ENCODE results near the gene PLXND1. TPM values are rescaled to one million over a fixed set of nuclear protein-coding genes. Genes with fewer than 3 reads are reported as not detected.

The PLXND1 gene
- total RNA-seq, 1 donor from 2014 or later: 1.7 TPM

- no peak overlapping the region for H3K27ac Mint-ChIP-seq
- intact Hi-C loops (cut with micrococcal nuclease): no loop called here
- no peak for DNase-seq (ENCODE audit: low spot score)
- no peaks in the 10 kb centered on the region for H3K27me3 Mint-ChIP-seq (ENCODE audit: insufficient read depth)
- no peaks in the 10 kb centered on the region for H3K9me3 Mint-ChIP-seq
- H3K4me3 Mint-ChIP-seq: no peak overlapping the region
- no peaks in the 10 kb centered on the region for H3K36me3 Mint-ChIP-seq (ENCODE audit: low read depth)
- peaks cover 7% of the 10 kb centered on the region for H3K4me1 Mint-ChIP-seq (ENCODE audit: low read depth)
Observed at GRCh38 chr3:129506231-129506742, 100.2 kb downstream of the PLXND1 start.

- H3K27ac Mint-ChIP-seq: no peak overlapping the region
- H3K9me3 Mint-ChIP-seq: no peaks in the 10 kb centered on the region
- H3K27me3 Mint-ChIP-seq (ENCODE audit: insufficient read depth): no peaks in the 10 kb centered on the region
- H3K4me3 Mint-ChIP-seq: no peak overlapping the region
- H3K36me3 Mint-ChIP-seq (ENCODE audit: low read depth): no peaks in the 10 kb centered on the region
- intact Hi-C loops (cut with micrococcal nuclease): no loop called here
- no peak for DNase-seq (ENCODE audit: low spot score)
- no peaks in the 10 kb centered on the region for H3K4me1 Mint-ChIP-seq (ENCODE audit: low read depth)
Observed at GRCh38 chr3:129505341-129505740, 101.1 kb downstream of the PLXND1 start.

Other genes with a start within 250 kb of the PLXND1 start
- 0.32 and 0.34 TPM in 2 replicates for gene EFCAB12, start 178.0 kb downstream of the PLXND1 start, total RNA-seq
- 44.1 and 53.3 TPM in 2 replicates for gene MBD4, start 166.7 kb downstream of the PLXND1 start, total RNA-seq
- 10.0 and 14.7 TPM in 2 replicates for gene IFT122, start 166.5 kb downstream of the PLXND1 start, total RNA-seq
- not detected in 2 replicates for gene RHO, start 78.0 kb downstream of the PLXND1 start, total RNA-seq
- gene H1-8, start 63.5 kb downstream of the PLXND1 start, total RNA-seq: not detected in 2 replicates

Data from activated T-helper 1 cell treated with anti-CD3 and anti-CD28 coated beads, Interleukin-12 subunit alpha, Interleukin-12 subunit beta, Interleukin-2, Interleukin-4 antibody, amounts not matched to agents 30 ng/mL and 10 ng/mL and 1 ng/mL, durations not matched to agents 14 hours and 24 hours and 36 hours (primary cell).